ENCODE data around the gene TOMM40L. TPM values are rescaled to one million over a fixed set of nuclear protein-coding genes. Genes with fewer than 3 reads are reported as not detected.
"Not testable (repeated sequence)": the region's sequence is repeated elsewhere in the genome, so short reads cannot be mapped to it uniquely, and the experiment has no call there.

Gene TOMM40L
- total and polyA plus RNA-seq, 2 donors: 6.0 to 14.3 TPM

GRCh38 chr1:161220002-161220401 lies 5.9 kb upstream of the TOMM40L start:
- Histone ChIP-seq H3K27ac (ENCODE audit: low read depth) (no peak overlapping the region), H3K4me1 (ENCODE audit: insufficient read depth) (no peaks in the 10 kb centered on the region), H3K36me3 (ENCODE audit: insufficient read depth) (no peaks in the 10 kb centered on the region), H3K4me3 (ENCODE audit: low read depth, low read length) (no peak overlapping the region)
- 77% methylated on average over 5 of the region's 5 CpGs for WGBS
- no peak for DNase-seq (ENCODE audit: extremely low spot score)

- no peaks in the 10 kb centered on the region for H3K4me1 ChIP-seq (ENCODE audit: insufficient read depth)
- WGBS: 77% methylated on average over 6 of the region's 6 CpGs
- no peak overlapping the region for H3K4me3 ChIP-seq (ENCODE audit: low read depth, low read length)
- DNase-seq (ENCODE audit: extremely low spot score): no peak
- H3K36me3 ChIP-seq (ENCODE audit: insufficient read depth): no peaks in the 10 kb centered on the region
- H3K27ac ChIP-seq (ENCODE audit: low read depth): no peak overlapping the region
These were observed 3.5 kb upstream of the TOMM40L start for GRCh38 chr1:161222175-161223019.

- no peak for DNase-seq (ENCODE audit: extremely low spot score)
- Histone ChIP-seq H3K27ac (ENCODE audit: low read depth) (no peak overlapping the region), H3K36me3 (ENCODE audit: insufficient read depth) (no peaks in the 10 kb centered on the region), H3K4me3 (ENCODE audit: low read depth, low read length) (no peak overlapping the region), H3K4me1 (ENCODE audit: insufficient read depth) (no peaks in the 10 kb centered on the region)
- 88% methylated on average over 7 of the region's 7 CpGs for WGBS
These were observed 1.8 kb upstream of the TOMM40L start for GRCh38 chr1:161223805-161224694.

GRCh38 chr1:161224695-161225087 lies 1.2 kb upstream of the TOMM40L start:
- H3K4me1 ChIP-seq (ENCODE audit: insufficient read depth); H3K27ac ChIP-seq (ENCODE audit: low read depth); H3K4me3 ChIP-seq (ENCODE audit: low read depth, low read length); DNase-seq (ENCODE audit: extremely low spot score); H3K36me3 ChIP-seq (ENCODE audit: insufficient read depth): not testable (repeated sequence)
- WGBS: 87% methylated on average over 13 of the region's 13 CpGs

GRCh38 chr1:161225178-161225533 lies 704 bp upstream of the TOMM40L start:
- H3K4me3 ChIP-seq (ENCODE audit: low read depth, low read length): no peak overlapping the region
- no peaks in the 10 kb centered on the region for H3K4me1 ChIP-seq (ENCODE audit: insufficient read depth)
- DNase-seq (ENCODE audit: extremely low spot score): no peak
- H3K27ac ChIP-seq (ENCODE audit: low read depth): no peak overlapping the region
- 61% methylated on average over 7 of the region's 7 CpGs for WGBS
- H3K36me3 ChIP-seq (ENCODE audit: insufficient read depth): no peaks in the 10 kb centered on the region

- Histone ChIP-seq H3K27ac (ENCODE audit: low read depth) (no peak overlapping the region), H3K4me3 (ENCODE audit: low read depth, low read length) (peak overlapping the region; percentile 51), H3K36me3 (ENCODE audit: insufficient read depth) (no peaks in the 10 kb centered on the region), H3K4me1 (ENCODE audit: insufficient read depth) (no peaks in the 10 kb centered on the region)
- 8% methylated on average over 15 of the region's 15 CpGs for WGBS
- DNase-seq (ENCODE audit: extremely low spot score): no peak
These were observed 456 bp downstream of the TOMM40L start for GRCh38 chr1:161226320-161226711.

GRCh38 chr1:161226759-161227158 lies 899 bp downstream of the TOMM40L start:
- WGBS: 37% methylated on average over 3 of the region's 3 CpGs
- no peak overlapping the region for H3K27ac ChIP-seq (ENCODE audit: low read depth)
- H3K36me3 ChIP-seq (ENCODE audit: insufficient read depth): no peaks in the 10 kb centered on the region
- DNase-seq (ENCODE audit: extremely low spot score): no peak
- H3K4me1 ChIP-seq (ENCODE audit: insufficient read depth): no peaks in the 10 kb centered on the region
- H3K4me3 ChIP-seq (ENCODE audit: low read depth, low read length): peak overlapping the region; percentile 51

GRCh38 chr1:161227196-161227871 lies 1.5 kb downstream of the TOMM40L start:
- Histone ChIP-seq H3K4me3 (ENCODE audit: low read depth, low read length) (no peak overlapping the region), H3K4me1 (ENCODE audit: insufficient read depth) (no peaks in the 10 kb centered on the region), H3K27ac (ENCODE audit: low read depth) (no peak overlapping the region), H3K36me3 (ENCODE audit: insufficient read depth) (no peaks in the 10 kb centered on the region)
- 41% methylated on average over 11 of the region's 11 CpGs for WGBS
- peak; percentile 15 for DNase-seq (ENCODE audit: extremely low spot score)

GRCh38 chr1:161228032-161228431 lies 2.2 kb downstream of the TOMM40L start:
- 92% methylated on average over 7 of the region's 7 CpGs for WGBS
- DNase-seq (ENCODE audit: extremely low spot score): no peak
- Histone ChIP-seq H3K27ac (ENCODE audit: low read depth) (no peak overlapping the region), H3K4me1 (ENCODE audit: insufficient read depth) (no peaks in the 10 kb centered on the region), H3K36me3 (ENCODE audit: insufficient read depth) (no peaks in the 10 kb centered on the region), H3K4me3 (ENCODE audit: low read depth, low read length) (no peak overlapping the region)

GRCh38 chr1:161229896-161230295 lies 4.0 kb downstream of the TOMM40L start:
- no peaks in the 10 kb centered on the region for H3K4me1 ChIP-seq (ENCODE audit: insufficient read depth)
- H3K36me3 ChIP-seq (ENCODE audit: insufficient read depth): no peaks in the 10 kb centered on the region
- WGBS: 55% methylated on average over 3 of the region's 3 CpGs
- DNase-seq (ENCODE audit: extremely low spot score): no peak
- no peak overlapping the region for H3K4me3 ChIP-seq (ENCODE audit: low read depth, low read length)
- no peak overlapping the region for H3K27ac ChIP-seq (ENCODE audit: low read depth)

- H3K27ac ChIP-seq (ENCODE audit: low read depth): no peak overlapping the region
- no peak for DNase-seq (ENCODE audit: extremely low spot score)
- WGBS: 91% methylated on average over 7 of the region's 7 CpGs
- H3K4me1 ChIP-seq (ENCODE audit: insufficient read depth): no peaks in the 10 kb centered on the region
- no peak overlapping the region for H3K4me3 ChIP-seq (ENCODE audit: low read depth, low read length)
- H3K36me3 ChIP-seq (ENCODE audit: insufficient read depth): no peaks in the 10 kb centered on the region
These were observed 4.9 kb downstream of the TOMM40L start for GRCh38 chr1:161230762-161231161.

- no peaks in the 10 kb centered on the region for H3K36me3 ChIP-seq (ENCODE audit: insufficient read depth)
- WGBS: 79% methylated on average over 9 of the region's 9 CpGs
- no peak overlapping the region for H3K4me3 ChIP-seq (ENCODE audit: low read depth, low read length)
- H3K27ac ChIP-seq (ENCODE audit: low read depth): no peak overlapping the region
- no peaks in the 10 kb centered on the region for H3K4me1 ChIP-seq (ENCODE audit: insufficient read depth)
- DNase-seq (ENCODE audit: extremely low spot score): no peak
These were observed 7.2 kb downstream of the TOMM40L start for GRCh38 chr1:161233102-161233501.

- no peak for DNase-seq (ENCODE audit: extremely low spot score)
- 76% methylated on average over 5 of the region's 5 CpGs for WGBS
- no peak overlapping the region for H3K27ac ChIP-seq (ENCODE audit: low read depth)
These were observed 10.3 kb downstream of the TOMM40L start for GRCh38 chr1:161235957-161236775.

More at GRCh38 chr1:161235957-161236775, 10.3 kb downstream of the TOMM40L start:
- H3K4me3 ChIP-seq (ENCODE audit: low read depth, low read length): no peak overlapping the region
- no peaks in the 10 kb centered on the region for H3K36me3 ChIP-seq (ENCODE audit: insufficient read depth)
- H3K4me1 ChIP-seq (ENCODE audit: insufficient read depth): no peaks in the 10 kb centered on the region
